Neuronal stem cell (in vitro differentiated cells): ENCODE data around the gene TNC.

Source experiments
- DNase-seq: peaks from one replicate; pipeline ENCODE4 v3.0.0-alpha.2; 2013; ENCODE audit warnings: low spot score
- H2AFZ ChIP-seq: one replicate; pipeline ENCODE4 v1.6.1; 2013; ENCODE audit warnings: mild to moderate bottlenecking, low read length, inconsistent platforms
- H2AK5ac ChIP-seq: 2 replicates; pipeline ENCODE4 v1.6.1; 2013; ENCODE audit warnings: low read depth, mild to moderate bottlenecking, inconsistent platforms, low read length, moderate library complexity, mixed read lengths
- H2BK120ac ChIP-seq: 2 replicates; pipeline ENCODE4 v1.6.1; 2013; ENCODE audit warnings: low read depth, mild to moderate bottlenecking, inconsistent platforms, low read length, moderate library complexity, mixed read lengths
- H2BK12ac ChIP-seq: one replicate; pipeline ENCODE4 v1.6.1; 2013; ENCODE audit warnings: low read length, inconsistent platforms
- H2BK15ac ChIP-seq: 2 replicates; pipeline ENCODE4 v1.6.1; 2013; ENCODE audit warnings: mild to moderate bottlenecking, low read length, inconsistent platforms, mixed read lengths
- H2BK5ac ChIP-seq: one replicate; pipeline ENCODE4 v1.6.1; 2013; ENCODE audit warnings: inconsistent platforms, mild to moderate bottlenecking, low read length, moderate library complexity
- H3K14ac ChIP-seq: one replicate; pipeline ENCODE4 v1.6.1; 2013; ENCODE audit warnings: low read length, inconsistent platforms
- H3K18ac ChIP-seq: 2 replicates; pipeline ENCODE4 v1.6.1; 2013; ENCODE audit warnings: low read length, inconsistent platforms
- H3K23ac ChIP-seq: 2 replicates; pipeline ENCODE4 v1.6.1; 2013; ENCODE audit warnings: low read depth, mild to moderate bottlenecking, mixed read lengths, low read length, inconsistent platforms; ENCODE audit not compliant: poor library complexity
- H3K27ac ChIP-seq: replicated peaks from 3 replicates; pipeline ENCODE4 v1.5.1; 2013; ENCODE audit warnings: low read length, inconsistent platforms
- H3K27me3 ChIP-seq, 3 experiments: 2 replicates each; pipeline ENCODE4 v1.6.1; 2013; ENCODE audit warnings: low read length in 3 of 3, mild to moderate bottlenecking in 2 of 3, inconsistent platforms in 1 of 3, low read depth in 1 of 3, mixed read lengths in 1 of 3, moderate library complexity in 1 of 3; ENCODE audit not compliant: control insufficient read depth in 3 of 3, insufficient read depth in 3 of 3
- H3K36me3 ChIP-seq, 2 donors: replicated peaks in 1 of 2; 2 replicates each; pipeline ENCODE4 v1.6.1; 2013; ENCODE audit warnings: low read length in 2 of 2; ENCODE audit not compliant: control insufficient read depth in 2 of 2, insufficient read depth in 2 of 2
- H3K4ac ChIP-seq: 2 replicates; pipeline ENCODE4 v1.6.1; 2013; ENCODE audit warnings: inconsistent platforms, mild to moderate bottlenecking, low read length, moderate library complexity
- H3K4me1 ChIP-seq, 2 donors: 1 replicate in 1 of 2; 2 replicates in 1 of 2; pipeline ENCODE4 v1.6.1; 2013; ENCODE audit warnings: low read length in 2 of 2, low read depth in 1 of 2; ENCODE audit not compliant: control insufficient read depth in 2 of 2, insufficient read depth in 1 of 2
- H3K4me2 ChIP-seq: one replicate; pipeline ENCODE4 v1.6.1; 2013; ENCODE audit warnings: mild to moderate bottlenecking, low read length, inconsistent platforms; ENCODE audit not compliant: insufficient read depth, poor library complexity, severe bottlenecking
- H3K4me3 ChIP-seq, 2 donors: 2 replicates each; pipeline ENCODE4 v1.5.1; 2013; ENCODE audit warnings: low read length in 2 of 2, mild to moderate bottlenecking in 2 of 2, inconsistent platforms in 1 of 2, moderate library complexity in 1 of 2
- H3K79me1 ChIP-seq: one replicate; pipeline ENCODE4 v1.6.1; 2013; ENCODE audit warnings: low read depth, mild to moderate bottlenecking, inconsistent platforms, low read length, moderate library complexity
- H3K9ac ChIP-seq: one replicate; pipeline ENCODE4 v1.6.1; 2013; ENCODE audit warnings: mild to moderate bottlenecking, low read depth, low read length, inconsistent platforms; ENCODE audit not compliant: poor library complexity
- H3K9me3 ChIP-seq, 2 donors: replicated peaks in 1 of 2; 2 replicates each; pipeline versions ENCODE3 to v1.6.1; 2013; ENCODE audit warnings: low read length in 2 of 2, mild to moderate bottlenecking in 2 of 2, inconsistent platforms in 1 of 2, low read depth in 1 of 2, mixed read lengths in 1 of 2, moderate library complexity in 1 of 2; ENCODE audit not compliant: control insufficient read depth in 2 of 2, insufficient read depth in 1 of 2
- H4K8ac ChIP-seq: one replicate; pipeline ENCODE4 v1.6.1; 2013; ENCODE audit warnings: low read depth, mild to moderate bottlenecking, inconsistent platforms, low read length, moderate library complexity
- H4K91ac ChIP-seq: one replicate; pipeline ENCODE4 v1.6.1; 2013; ENCODE audit warnings: low read length, low read depth, mild to moderate bottlenecking, inconsistent platforms; ENCODE audit not compliant: poor library complexity
- WGBS, 2 donors: extraction: QIAGEN DNeasy Blood & Tissue Kit; methylation state at CpG; one replicate each; pipeline ENCODE4 v1.1.7; 2013; ENCODE audit warnings: missing lambda C conversion rate in 2 of 2, mixed read lengths in 1 of 2; ENCODE audit not compliant: insufficient read length in 2 of 2, insufficient replicate concordance in 1 of 2; ENCODE audit errors: extremely low coverage in 2 of 2; 5-methylcytosine and 5-hydroxymethylcytosine counted together

Gene TNC

GRCh38 chr9:115013998-115014397 lies 104.0 kb downstream of the TNC start:
- H2BK15ac ChIP-seq, result no peak overlapping the region
- H2BK120ac ChIP-seq, result no peak overlapping the region
- no peak overlapping the region for H2AFZ ChIP-seq
- H3K18ac ChIP-seq, result no peak overlapping the region
- no peaks in the 10 kb centered on the region for H3K36me3 ChIP-seq
- no peak overlapping the region for H3K27ac ChIP-seq
- no peaks in the 10 kb centered on the region for H3K9me3 ChIP-seq
- no peak overlapping the region for H2BK5ac ChIP-seq
- no peak overlapping the region for H2BK12ac ChIP-seq
- H3K4ac ChIP-seq, result no peak overlapping the region
- no peak overlapping the region for H2AK5ac ChIP-seq
- H3K27me3 ChIP-seq, result peaks cover 0 to 10% (median 0%) of the 10 kb centered on the region in 3 experiments
- H3K79me1 ChIP-seq, result peaks cover 2% of the 10 kb centered on the region
- no peak overlapping the region for H3K23ac ChIP-seq
- H3K4me1 ChIP-seq, result peaks cover 0 to 4% of the 10 kb centered on the region in 2 donors
- H3K4me3 ChIP-seq, result no peak overlapping the region
- no peak overlapping the region for H4K91ac ChIP-seq
- H3K14ac ChIP-seq, result no peak overlapping the region
- no peak overlapping the region for H4K8ac ChIP-seq
- DNase-seq, result peak; percentile 57
- no CpG with 5 or more reads among the region's 3 CpGs for WGBS, 2 donors
- no peak overlapping the region for H3K4me2 ChIP-seq
- no peak overlapping the region for H3K9ac ChIP-seq

DNA sequence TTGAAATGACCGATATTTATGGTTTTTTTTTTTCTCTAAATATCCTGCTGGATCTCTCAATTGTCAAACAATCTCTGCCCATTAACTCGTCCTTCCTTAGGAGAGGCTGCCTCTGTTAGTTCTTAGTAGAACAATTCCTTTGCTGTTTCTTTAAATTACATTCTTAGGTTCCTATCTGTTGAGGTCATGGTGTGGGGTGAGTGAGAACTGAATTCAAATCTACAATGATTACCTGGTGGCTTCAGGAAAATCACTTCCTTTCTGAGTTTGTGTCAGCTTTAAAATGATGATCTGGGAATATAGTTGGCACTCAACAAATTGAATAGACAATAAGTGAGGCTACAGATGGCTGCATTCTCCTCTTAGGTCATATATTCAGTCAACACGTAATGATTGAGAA lies 105.5 kb downstream of the TNC start:
- Histone ChIP-seq H3K4ac (no peak overlapping the region), H3K18ac (no peak overlapping the region), H3K36me3 (no peaks in the 10 kb centered on the region), H4K91ac (no peak overlapping the region), H2BK5ac (no peak overlapping the region), H3K4me1 (peaks cover 0 to 4% of the 10 kb centered on the region in 2 donors), H3K9ac (no peak overlapping the region), H3K14ac (no peak overlapping the region), H3K27ac (no peak overlapping the region), H2AFZ (no peak overlapping the region), H3K79me1 (peaks cover 2% of the 10 kb centered on the region), H3K27me3 (peaks cover 0 to 10% (median 0%) of the 10 kb centered on the region in 3 experiments), H3K4me3 (no peak overlapping the region), H2BK12ac (no peak overlapping the region), H4K8ac (no peak overlapping the region), H2BK120ac (no peak overlapping the region), H3K9me3 (no peaks in the 10 kb centered on the region), H3K4me2 (no peak overlapping the region), H2BK15ac (no peak overlapping the region), H2AK5ac (no peak overlapping the region), H3K23ac (no peak overlapping the region)
- DNase-seq, result no peak
- no CpG with 5 or more reads among the region's 3 CpGs for WGBS, 2 donors

- Histone ChIP-seq H3K79me1 (peaks cover 2% of the 10 kb centered on the region), H2BK15ac (no peak overlapping the region), H3K14ac (no peak overlapping the region), H2BK5ac (no peak overlapping the region), H3K18ac (no peak overlapping the region), H2AFZ (no peak overlapping the region), H3K9me3 (peaks cover 0 to 3% of the 10 kb centered on the region in 2 donors), H3K9ac (no peak overlapping the region), H3K27ac (no peak overlapping the region), H2AK5ac (no peak overlapping the region), H3K4me1 (peaks cover 0 to 4% of the 10 kb centered on the region in 2 donors), H3K4me2 (no peak overlapping the region), H4K91ac (no peak overlapping the region), H3K4me3 (no peak overlapping the region), H3K23ac (no peak overlapping the region), H2BK120ac (no peak overlapping the region), H3K27me3 (peaks cover 0 to 6% (median 0%) of the 10 kb centered on the region in 3 experiments), H2BK12ac (no peak overlapping the region), H4K8ac (no peak overlapping the region), H3K36me3 (no peaks in the 10 kb centered on the region), H3K4ac (no peak overlapping the region)
- WGBS, 2 donors, result no CpG with 5 or more reads among the region's 3 CpGs
- no peak for DNase-seq
These were observed 107.1 kb downstream of the TNC start for GRCh38 chr9:115010874-115011273.

DNA sequence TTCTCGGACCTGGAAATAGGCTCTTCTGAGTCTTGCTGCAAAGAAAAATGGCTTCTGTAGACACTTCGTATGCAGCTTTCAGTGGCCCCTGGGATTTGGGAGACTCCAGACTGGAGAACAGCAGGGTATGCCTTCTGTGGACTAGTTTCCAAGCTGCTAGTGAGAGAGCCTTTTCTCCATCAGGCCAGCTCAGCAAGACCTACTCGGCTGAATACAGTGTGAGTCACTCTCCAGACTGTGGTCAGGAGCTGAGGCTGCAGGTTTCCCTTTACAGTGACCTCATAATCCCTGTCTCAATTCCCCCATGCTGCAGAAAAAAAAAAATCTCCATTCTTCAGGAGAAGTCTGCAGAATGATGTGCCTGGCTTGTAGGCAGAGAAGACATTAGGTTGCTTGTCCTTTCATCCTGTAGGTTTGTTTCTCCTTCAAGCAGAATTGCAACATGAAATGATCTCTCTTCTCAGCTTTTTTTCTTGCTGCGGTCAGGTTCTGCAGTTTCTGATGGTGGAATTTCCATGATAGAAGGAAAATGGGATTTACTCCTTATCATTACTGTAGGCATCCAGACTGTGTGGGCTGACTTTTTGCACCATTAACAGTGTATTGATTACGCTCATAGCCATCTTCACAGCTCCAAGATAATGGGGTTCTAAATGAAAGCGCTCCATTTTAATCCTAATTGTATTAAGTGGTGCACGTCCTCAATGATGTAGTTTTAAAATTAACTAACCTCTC lies 109.3 kb downstream of the TNC start:
- H3K9me3 ChIP-seq, result peaks cover 0 to 3% of the 10 kb centered on the region in 2 donors
- peaks cover 0 to 6% (median 0%) of the 10 kb centered on the region in 3 experiments for H3K27me3 ChIP-seq
- no peak overlapping the region for H4K8ac ChIP-seq
- H3K79me1 ChIP-seq, result peaks cover 2% of the 10 kb centered on the region
- no peak overlapping the region for H3K27ac ChIP-seq
- DNase-seq, result no peak
- no peak overlapping the region for H3K23ac ChIP-seq
- H3K18ac ChIP-seq, result no peak overlapping the region
- H2BK12ac ChIP-seq, result no peak overlapping the region
- H2BK120ac ChIP-seq, result no peak overlapping the region
- no peak overlapping the region for H3K4ac ChIP-seq
- no peak overlapping the region for H3K4me2 ChIP-seq
- no peaks in the 10 kb centered on the region for H3K36me3 ChIP-seq
- H3K4me1 ChIP-seq, result peaks cover 0 to 3% of the 10 kb centered on the region in 2 donors
- no peak overlapping the region for H2BK15ac ChIP-seq
- no peak overlapping the region for H2AFZ ChIP-seq
- no peak overlapping the region for H2AK5ac ChIP-seq
- no peak overlapping the region for H2BK5ac ChIP-seq
- H3K14ac ChIP-seq, result no peak overlapping the region
- no peak overlapping the region for H3K9ac ChIP-seq
- H3K4me3 ChIP-seq, result no peak overlapping the region
- WGBS, 2 donors, result no CpG with 5 or more reads among the region's 7 CpGs
- H4K91ac ChIP-seq, result no peak overlapping the region
